Gastrocnemius medialis (tissue), 4 donors: ENCODE data around the gene BCKDK.

Experiments used
- POLR2A ChIP-seq, 2 donors: fragments of 450-650 bp; IDR thresholded peaks; one replicate each; pipeline ENCODE4 v1.6.1; 2017; ENCODE audit warnings: antibody characterized with exemption in 2 of 2, mild to moderate bottlenecking in 2 of 2, moderate library complexity in 2 of 2
- TF ChIP-seq, protein P1 (sequence below), 5 experiments: fragments of 450-650 bp in 3 of 5; fragments of 200-600 bp in 2 of 5; sonication (generic) in 2 of 5; IDR thresholded peaks in 4 of 5; conservative IDR thresholded peaks in 1 of 5; 1 replicate in 4 of 5; 2 replicates in 1 of 5; pipeline ENCODE4 v1.5.1; 2016 to 2019; ENCODE audit warnings: antibody characterized with exemption in 5 of 5, mild to moderate bottlenecking in 3 of 5, moderate library complexity in 3 of 5

DNA sequence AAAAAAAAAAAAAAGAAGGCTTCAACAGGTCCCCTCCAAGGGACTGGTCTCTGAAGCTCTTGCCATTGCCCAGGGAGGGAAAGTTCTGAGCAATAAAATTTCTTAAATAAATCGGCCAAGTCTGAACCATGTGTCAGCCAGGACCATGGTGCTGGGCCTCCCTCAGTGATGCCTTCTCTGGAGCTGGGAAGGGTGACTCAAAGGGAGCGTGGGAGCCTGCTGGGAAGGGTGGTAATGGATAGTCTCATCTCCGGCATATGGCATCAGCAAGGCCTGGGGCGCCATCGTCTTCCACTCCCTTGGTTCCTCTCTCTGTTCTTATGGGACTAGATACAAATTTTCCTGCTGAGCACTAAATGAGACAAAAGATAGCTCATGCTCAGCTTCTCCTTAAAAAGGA lies 15.9 kb upstream of the BCKDK start:
- TF ChIP-seq, protein P1, sequence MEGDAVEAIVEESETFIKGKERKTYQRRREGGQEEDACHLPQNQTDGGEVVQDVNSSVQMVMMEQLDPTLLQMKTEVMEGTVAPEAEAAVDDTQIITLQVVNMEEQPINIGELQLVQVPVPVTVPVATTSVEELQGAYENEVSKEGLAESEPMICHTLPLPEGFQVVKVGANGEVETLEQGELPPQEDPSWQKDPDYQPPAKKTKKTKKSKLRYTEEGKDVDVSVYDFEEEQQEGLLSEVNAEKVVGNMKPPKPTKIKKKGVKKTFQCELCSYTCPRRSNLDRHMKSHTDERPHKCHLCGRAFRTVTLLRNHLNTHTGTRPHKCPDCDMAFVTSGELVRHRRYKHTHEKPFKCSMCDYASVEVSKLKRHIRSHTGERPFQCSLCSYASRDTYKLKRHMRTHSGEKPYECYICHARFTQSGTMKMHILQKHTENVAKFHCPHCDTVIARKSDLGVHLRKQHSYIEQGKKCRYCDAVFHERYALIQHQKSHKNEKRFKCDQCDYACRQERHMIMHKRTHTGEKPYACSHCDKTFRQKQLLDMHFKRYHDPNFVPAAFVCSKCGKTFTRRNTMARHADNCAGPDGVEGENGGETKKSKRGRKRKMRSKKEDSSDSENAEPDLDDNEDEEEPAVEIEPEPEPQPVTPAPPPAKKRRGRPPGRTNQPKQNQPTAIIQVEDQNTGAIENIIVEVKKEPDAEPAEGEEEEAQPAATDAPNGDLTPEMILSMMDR (IDR thresholded peaks at IDR 0.05 in 4 of 5, conservative IDR thresholded peaks at IDR 0.05 in 1 of 5), result no peak
- TF ChIP-seq POLR2A (IDR thresholded peaks at IDR 0.05), result no peak
